ENCODE data around the gene DYNC1H1.
A peak's percentile ranks its signal among the peaks of the same experiment; 100 is the strongest.

The DYNC1H1 gene

DNA sequence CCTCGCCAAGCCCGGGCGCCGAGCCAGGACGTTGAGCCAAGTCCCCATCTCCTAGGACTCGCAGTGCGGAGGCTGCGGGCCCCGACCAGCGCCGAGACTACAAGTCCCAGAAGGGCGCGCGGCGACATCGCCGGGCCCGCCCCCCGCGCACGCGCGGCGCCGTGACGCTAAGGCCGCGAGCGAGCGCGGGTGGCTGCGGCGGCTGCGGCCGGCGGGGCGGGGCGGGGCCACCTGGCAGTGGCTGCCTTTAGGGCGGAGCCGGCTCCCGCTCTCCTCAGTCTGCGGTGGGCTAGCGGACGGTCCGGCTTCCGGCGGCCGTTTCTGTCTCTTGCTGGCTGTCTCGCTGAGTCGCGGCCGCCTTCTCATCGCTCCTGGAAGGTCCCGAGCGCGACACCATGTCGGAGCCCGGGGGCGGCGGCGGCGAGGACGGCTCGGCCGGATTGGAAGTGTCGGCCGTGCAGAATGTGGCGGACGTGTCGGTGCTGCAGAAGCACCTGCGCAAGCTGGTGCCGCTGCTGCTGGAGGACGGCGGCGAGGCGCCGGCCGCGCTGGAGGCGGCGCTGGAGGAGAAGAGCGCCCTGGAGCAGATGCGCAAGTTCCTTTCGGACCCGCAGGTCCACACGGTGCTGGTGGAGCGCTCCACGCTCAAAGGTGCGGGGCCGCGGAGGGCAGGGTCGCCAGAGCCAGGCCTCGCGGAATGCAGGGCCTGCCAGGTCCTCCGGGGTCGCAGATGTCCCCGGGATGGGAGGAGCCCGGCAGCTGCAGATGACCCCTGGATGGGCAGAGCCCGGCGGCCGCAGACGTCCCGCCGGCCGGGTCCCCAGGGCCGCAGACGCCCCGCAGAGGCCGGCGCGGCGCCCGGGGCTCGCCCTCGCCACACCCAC lies at the start of gene DYNC1H1:
TSS of gene DYNC1H1 (plus strand) at position 277 of the 884 bp plus-strand sequence. CDS start at position 396, 119 bp downstream.
- peak; percentile 60 to 98 (median 90) for DNase-seq

DNA sequence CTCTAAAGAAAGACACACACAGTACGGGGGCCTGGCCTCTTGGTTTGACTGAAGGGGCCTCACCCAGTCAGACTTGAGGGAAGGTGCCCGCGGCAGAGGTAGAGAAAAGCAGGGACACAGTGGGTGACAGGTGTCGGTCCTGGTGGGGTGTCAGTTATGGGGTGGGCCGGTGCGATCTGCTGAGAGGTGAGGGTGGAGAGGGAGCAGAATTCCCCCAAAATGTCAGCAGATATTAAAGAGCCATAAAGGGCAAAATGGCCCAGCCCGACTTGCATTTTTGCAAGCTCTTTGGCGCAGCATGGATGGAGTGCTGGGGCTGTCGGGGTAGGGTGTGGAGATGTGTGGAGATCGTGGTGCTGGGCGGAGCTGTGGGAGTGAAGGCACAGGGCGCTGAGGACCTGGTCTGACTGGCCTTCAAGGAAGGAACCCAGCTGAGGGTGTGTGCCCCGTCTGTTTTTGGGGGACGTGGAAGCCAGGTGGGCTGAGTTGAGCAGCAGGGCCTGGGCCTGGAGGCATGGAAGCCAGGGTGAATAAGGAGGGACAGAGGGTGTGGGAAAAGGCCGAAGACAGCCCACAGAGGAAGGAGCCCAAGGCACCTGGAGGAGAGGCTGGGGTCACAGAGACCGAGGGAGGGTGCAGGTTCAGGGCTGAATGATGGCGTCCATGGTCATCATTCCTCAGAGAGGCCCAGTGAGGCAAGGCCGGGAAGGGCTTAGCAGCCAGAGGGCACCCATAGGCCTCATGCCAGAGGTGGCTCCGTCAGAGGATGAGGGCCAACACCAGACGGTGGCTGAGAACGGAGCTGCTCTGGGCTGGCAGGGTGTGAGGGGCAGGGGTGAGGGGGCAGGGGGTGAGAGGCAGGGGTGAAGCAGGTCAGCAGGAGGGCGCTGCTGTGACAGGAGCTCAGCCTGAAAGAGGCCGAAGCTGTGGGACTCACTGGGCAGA lies 48.2 kb upstream of the DYNC1H1 start:
- no peak for DNase-seq

DNA sequence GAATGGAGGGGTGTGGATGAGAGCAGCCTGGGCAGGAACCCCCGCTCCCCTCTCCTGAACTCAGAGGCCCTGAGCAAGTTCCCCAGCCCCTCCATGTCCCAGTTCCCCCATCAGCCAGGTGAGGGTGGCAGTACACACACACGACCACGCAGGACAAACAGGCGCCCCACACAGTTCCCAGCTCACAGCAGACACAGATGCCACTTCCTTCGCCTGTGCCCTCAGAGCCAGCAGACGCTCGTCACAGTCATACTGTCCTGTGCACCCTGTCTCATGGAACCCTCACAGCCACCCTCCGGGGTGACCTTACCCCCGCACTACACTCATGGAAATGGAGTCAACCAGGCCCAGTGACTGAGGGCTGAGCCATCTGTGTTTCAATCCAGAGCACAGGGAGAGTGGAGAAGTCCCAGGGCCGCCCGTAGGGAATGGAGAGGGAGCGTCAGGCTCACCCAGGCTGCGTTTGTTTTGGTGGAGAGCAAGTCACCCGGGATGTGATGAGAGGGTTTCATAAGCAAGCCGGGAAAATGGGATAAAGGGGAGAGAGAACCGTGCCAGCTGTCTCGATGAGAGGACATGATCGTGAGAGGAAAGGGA lies 47.5 kb upstream of the DYNC1H1 start:
- no peak for DNase-seq

DNA sequence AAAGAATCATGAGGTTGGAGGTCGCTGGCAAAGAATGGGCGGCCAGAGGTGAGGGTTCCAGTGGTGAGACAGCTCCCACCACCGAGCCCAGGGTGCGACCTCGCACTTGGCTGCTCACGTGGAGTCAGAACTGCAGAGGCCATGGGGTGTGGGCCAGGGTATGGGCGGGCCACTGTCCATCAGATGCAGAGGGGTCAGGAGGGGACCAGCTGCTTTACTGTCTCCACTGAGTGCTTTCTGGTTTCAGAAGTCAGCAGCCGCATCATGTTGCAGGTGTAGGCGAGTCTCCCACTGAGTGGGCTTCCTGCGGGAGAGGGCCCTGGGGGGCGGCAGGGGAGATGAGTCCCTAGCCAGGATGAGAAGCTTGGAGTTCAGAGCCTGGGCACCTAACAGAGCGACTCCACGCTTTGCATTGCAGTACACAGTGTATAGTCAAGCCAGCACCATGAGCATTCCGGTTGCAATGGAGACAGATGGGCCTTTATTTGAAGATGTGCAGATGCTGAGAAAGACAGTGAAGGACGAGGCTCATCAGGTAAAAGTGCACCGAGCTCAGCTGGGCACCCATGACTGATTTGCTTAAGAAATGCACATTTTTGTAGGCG lies 46.9 kb upstream of the DYNC1H1 start:
- no peak for DNase-seq

DNA sequence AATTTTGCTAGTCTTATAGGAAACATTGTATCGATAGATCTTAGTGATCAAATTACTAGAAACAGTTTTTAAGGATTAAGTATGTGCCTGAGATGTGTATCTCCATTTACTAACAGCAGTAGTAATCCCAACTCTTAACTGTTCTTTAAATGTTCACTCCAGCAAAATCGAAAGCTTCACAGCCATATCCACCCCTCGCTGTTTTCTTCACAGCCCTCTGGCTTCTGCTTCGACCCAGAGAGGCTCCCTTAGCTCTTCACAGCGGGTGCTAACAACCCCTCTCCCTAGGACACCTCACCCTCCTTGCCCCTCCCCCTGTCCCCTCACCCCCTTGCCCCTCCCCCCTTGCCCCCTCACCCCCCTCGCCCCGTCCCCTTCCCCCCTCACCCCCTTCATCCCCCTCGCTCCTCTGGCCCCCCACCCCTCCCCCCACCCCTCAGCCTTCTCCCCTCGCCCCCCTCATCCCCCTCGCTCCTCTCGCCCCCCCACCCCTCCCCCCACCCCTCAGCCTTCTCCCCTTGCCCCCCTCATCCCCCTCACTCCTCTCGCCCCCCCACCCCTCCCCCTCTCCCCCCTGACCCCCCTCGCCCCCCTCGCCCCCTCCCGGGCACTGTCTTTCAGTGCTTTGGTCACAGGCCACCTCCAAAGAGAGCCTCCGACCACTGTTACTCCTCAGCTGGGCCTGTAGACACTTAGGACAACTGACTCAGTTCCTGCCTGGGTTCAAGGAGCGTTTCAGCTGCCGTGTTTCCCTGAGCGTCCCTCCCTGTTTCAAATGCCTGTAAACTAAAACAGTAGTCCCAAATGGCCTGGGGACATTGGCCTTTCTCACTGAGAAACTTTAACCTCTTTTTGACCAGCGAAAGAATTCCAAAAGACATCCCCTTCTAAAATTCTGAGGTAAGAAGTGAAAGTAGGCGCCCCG lies 46.0 kb upstream of the DYNC1H1 start:
- no peak for DNase-seq

DNA sequence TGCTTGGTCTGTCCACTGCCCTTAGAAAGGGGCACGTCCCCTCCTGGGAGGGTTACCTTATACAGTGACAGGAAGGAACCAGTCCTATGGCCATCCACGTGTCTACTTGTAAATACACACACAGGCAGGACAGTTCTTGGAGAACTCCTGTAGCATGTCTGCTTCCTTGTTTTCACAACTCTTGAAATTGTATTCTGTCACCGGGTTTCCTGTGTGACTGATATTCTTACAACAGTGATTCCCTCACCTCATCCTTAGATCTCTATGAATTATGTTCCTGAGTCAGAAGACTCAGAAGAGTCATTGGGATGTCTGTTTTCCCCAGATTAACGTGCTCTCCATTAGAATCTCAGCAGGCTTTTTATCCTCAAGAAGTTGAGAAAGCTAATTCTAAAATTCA lies 44.1 kb upstream of the DYNC1H1 start:
- DNase-seq: no peak

DNA sequence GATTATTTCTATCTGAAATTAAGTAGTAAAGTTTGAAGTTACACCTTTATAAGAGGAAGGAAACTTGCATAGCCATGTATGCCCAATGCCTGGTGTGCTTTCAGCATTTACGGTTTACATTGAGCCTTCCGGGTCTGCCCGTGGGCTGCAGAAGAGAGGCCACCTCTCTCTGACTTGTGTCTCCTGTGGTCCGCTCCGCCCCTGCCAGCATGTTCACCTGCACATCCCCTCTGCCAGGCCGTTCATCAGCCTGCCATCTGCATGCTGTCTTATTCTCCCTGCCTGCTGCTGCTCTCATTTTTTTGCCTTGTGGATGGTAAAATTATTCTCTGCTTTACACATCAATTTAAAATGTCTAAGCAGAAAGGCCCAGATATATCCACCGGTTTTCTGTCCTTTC lies 41.5 kb upstream of the DYNC1H1 start:
- DNase-seq: no peak

DNA sequence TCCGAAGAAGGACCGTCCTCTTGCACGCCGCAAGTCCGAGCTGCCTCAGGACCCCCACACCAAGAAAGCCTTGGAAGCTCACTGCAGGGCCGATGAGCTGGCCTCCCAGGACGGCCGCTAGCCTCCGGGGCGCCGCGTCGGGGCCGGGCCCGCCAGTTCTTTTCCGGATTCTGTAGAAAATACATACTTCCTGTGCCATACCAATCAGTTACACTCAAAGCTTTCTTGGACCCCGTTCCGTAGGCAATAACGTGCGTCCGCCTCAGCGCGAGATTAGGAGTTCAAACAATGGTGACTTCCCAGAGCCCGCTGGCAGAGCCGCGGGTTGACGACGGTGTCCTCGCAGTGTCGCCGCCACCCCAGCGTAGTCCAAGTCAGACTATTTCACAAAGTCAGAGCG lies 39.2 kb upstream of the DYNC1H1 start:
- no peak for DNase-seq

DNA sequence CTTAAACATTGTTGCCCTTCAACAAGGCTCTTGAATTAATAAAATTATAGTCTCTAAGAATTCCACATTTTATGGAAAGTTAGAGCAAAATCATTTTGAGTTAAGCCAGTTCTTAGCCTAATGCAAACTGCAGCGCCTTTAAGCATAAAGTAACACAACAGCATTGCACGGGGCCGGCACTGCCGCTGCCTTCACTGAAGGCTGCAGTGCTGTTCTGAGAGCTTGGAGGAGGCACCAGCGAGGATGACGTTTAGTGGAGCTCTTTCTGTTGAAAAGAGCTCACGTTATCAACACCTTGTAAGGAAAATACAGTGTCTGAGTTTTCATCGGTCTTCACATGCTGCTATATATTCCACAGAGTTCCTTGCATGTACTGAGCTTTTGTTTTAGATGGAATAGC lies 38.3 kb upstream of the DYNC1H1 start:
- peak in 1 of 51 donors; percentile 10 for DNase-seq

DNA sequence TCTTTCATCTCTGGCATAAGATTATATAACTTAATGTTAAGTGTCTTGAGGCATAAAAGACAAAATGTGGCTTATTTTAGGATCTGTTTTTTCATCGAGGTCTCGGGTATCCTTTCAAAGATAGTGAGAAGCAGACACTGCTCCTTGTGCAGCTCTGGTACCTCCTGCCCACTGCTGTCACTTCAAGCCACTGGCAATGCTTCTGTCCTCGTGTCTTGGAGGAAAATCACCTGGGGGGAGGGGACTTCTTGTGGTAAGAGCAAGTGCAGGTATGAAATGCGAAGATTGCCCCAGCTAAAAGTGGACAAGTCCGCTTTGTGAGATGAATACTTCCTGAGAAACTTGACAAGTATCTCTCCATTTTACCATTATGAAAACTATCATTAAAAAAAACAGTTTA lies 37.8 kb upstream of the DYNC1H1 start:
- DNase-seq: no peak

DNA sequence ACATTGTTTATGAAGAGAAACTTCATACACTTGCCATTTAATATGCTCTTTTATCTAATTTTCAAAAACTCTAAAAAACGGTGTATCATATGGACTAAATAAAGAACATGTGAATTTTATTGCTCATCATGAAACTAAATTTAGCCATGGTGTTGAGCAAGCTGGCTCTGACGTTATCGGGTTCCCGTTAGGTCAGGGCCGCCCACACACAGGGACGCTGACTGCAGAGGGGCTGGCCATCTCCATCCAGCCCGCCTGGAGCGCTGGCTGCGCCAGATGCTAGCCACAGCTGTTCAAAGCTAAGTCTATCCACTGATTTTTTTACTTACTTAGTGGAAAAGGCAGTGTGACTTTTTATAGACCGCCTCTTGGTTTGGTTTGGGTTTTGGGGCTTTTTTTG lies 36.5 kb upstream of the DYNC1H1 start:
- DNase-seq: peak in 8 of 51 donors; percentile 10 to 32 (median 25)

DNA sequence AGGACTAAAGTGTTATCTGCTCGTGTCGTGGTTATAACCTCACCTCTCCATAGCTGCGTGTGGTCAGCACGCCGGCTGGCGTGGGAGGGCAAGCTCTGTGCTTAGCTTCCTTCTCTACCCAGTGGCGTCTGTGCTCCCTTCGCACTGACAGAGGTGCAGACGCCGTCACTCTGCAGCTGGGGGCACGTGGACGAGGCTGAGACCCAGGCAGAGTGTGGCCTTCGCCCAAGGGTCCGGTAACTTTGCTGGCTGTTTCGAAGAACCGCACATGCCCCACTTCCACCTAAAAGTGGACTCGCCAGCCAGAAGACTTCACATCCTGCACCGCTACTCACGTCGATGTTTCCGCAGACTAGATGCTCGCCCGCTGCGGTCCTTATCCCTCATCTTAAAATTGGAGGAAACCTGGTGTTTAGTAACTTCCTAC lies 35.9 kb upstream of the DYNC1H1 start:
- DNase-seq: no peak

DNA sequence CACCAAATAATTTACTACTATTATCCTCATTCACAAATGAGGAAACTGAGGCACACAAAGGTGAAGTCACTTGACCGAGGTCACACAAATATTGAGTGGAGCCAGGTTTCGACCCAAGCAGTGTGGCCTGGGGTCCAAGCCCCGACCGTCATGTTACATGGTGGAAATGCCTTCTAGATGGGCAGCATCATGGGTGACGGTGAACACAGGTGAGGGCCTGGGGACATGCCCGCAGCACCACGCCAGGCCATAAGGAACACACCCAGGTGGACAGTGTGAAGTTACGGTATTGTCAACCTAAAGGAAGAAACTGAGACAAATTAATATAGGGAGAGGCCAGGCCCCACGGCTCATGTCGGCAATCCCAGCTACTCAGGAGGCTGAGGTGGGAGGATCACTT lies 35.3 kb upstream of the DYNC1H1 start:
- DNase-seq: no peak

DNA sequence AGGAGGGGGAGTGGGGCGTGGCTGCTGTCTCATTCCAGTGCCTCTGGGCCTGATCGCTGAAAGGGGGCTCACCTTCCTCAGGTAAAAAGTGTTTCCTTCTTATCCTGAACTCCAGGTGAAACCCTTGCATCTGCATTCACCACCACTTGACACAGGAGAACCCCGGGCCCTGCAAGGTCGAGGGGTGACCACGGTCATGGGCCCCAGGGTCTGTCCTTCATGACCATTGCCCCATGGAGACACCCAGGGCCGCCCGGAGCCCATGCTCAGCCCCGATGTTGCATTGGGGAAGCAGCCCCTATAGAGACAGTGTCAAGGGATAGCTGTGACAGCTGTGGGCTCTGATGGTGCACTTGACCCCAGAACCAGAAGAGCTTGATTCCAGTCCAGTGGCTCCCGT lies 34.4 kb upstream of the DYNC1H1 start:
- DNase-seq: no peak

DNA sequence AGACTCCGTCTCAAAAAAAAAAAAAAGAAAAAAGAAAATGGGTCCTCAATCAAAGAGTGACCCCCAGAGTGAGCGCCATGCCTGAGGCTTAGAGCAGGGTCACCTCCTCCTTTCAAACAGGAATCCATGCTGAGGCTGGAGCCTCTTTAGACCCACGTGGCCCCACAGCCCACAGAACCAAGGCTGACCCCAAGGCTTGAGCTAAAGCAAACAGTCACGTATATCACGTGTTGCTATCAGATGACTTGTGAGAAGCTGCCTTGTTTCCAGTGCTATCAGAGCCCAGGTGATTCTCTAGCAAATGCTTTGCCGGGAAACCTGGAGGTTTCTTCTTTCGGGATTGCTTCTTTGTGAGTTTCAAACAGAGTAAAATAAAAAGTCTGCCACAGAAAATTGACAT lies 31.7 kb upstream of the DYNC1H1 start:
- DNase-seq: no peak

DNA sequence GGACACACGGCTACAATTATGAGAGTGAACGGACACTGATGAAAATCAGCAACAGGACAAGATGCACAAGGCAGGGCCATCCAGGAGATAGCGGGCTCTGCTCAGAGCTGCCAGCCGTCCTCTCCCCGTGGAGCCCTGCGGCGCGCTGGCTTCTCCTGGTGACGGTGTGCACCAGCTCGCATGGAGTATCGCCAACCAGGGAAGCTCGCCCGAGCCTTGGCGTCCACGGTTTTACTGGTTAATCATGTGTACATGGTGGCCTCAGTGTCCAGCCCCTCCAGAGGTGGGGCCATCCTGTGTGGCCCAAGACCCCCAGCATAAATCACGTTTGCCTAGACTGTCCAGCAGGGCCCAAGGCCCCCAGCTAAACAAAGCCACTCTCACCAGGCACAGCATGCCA lies 31.2 kb upstream of the DYNC1H1 start:
- DNase-seq: no peak

DNA sequence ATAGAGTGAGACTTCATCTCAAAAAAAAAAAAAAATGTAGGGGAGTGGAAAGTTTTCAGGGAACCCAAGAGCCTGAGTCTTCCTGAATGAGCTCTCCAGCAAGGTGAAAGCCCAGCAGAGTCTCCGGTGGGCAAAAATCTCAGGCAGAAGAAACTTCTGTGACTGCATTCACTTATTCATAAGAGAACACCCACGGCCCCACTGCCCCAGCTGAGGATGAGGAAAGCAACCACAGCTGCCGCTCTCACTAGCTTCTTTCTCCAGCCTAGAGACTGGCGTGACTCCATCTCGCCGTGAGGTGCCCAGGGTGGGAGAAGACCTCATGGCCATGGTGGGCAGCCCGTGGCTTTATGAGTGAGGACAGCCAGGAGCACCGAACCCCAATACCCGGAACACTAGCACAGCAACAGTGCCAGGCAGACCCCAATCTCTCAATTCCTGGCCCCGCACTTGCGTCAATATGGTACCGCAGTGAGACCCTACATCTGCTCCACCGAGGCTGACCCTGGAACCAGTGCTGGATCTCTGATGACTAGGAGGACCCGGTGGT lies 29.7 kb upstream of the DYNC1H1 start:
- no peak for DNase-seq

DNA sequence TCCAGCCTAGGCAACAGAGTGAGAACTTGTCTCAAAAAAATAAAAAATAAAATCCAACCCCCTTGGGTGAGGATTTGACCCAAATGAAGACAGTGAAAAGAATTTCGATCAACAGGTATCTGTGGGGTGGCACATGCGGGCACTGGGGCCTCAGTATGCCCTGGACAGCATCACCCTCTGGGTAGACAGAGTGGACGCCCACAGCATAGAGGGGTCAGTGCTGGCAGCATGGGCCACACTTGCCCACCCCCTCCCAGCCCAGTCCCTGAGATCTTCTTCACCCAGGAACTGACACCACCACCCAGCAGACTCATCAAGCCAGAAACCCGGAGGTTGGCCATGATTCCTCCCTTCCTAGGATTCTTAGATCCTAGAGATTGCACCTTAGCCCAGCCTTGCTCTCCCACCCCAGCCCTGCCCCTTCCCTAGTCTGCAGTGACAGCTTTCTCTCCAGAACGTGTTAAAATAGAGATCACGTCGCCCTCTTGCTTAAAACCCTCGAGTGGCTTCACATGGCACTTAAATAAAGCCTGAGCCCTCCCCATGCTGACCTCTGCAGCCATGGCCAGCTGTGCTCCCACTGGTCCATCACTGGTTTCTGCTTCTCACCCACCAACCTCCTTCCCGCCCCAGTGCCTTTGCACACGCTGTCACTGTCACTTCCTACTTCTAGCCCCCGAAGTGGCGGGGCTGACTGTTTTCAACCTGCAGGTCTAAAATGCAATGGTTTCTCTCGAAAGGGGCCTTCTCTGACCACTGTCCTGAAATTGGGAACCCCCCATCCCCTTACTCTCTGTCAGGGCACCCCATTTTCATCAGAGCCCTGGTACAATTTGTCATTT lies 26.2 kb upstream of the DYNC1H1 start:
- no peak for DNase-seq

DNA sequence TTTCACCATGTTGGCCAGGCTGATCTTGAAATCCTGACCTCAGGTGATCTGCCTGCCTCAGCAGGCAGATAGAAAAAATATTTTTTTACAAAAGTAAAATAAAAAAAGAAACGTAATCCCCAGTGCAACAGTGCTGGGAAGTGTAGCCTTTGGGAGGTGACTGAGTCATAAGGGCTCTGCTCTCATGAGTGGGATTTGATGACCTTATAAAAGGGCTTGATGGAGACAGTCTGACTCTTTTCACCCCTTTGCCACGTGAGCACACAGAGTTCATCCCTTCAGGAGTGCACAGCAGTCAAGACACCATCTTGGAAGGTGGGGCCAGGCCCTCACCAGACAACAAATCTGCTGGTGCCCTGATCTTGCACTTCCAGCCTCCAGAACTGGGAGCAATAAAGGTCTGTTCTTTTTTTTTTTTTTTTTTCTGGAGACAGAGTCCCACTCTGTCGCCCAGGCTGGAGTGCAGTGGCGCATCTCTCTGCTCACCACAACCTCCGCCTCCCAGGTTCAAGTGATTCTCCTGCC lies 24.7 kb upstream of the DYNC1H1 start:
- no peak for DNase-seq

Data from hypothalamus (tissue), 51 donors.